Small intestine (tissue), 7 donors: ENCODE results near the gene HADHA. TPM values are rescaled to one million over a fixed set of nuclear protein-coding genes. Genes with fewer than 3 reads are reported as not detected.

Experiments
- DNase-seq, 2 donors: peaks; one replicate each; pipeline versions ENCODE4 v3.0.0 to v3.0.0-alpha.2; 2013
- FAIRE-seq: peaks from 2 replicates; lab custom pipeline; 2012; peaks lifted over from hg19 to GRCh38; lab: Jason Lieb, UNC
- H3K27ac ChIP-seq, 3 donors: one replicate each; pipeline ENCODE4 v1.5.1; 2013; ENCODE audit warnings: low read length in 2 of 3, mild to moderate bottlenecking in 2 of 3, control low read depth in 1 of 3, inconsistent platforms in 1 of 3, low read depth in 1 of 3, moderate library complexity in 1 of 3
- H3K27me3 ChIP-seq, 3 donors: one replicate each; pipeline ENCODE4 v1.6.1; 2013; ENCODE audit warnings: low read length in 3 of 3, inconsistent platforms in 1 of 3; ENCODE audit not compliant: control insufficient read depth in 3 of 3, insufficient read depth in 3 of 3
- H3K36me3 ChIP-seq, 3 donors: one replicate each; pipeline ENCODE4 v1.6.1; 2013; ENCODE audit warnings: low read length in 3 of 3, inconsistent platforms in 1 of 3, low read depth in 1 of 3, mild to moderate bottlenecking in 1 of 3, moderate library complexity in 1 of 3; ENCODE audit not compliant: control insufficient read depth in 3 of 3, insufficient read depth in 2 of 3
- H3K4me1 ChIP-seq, 3 donors: one replicate each; pipeline ENCODE4 v1.6.1; 2013; ENCODE audit warnings: low read length in 2 of 3, inconsistent platforms in 1 of 3, low read depth in 1 of 3, mild to moderate bottlenecking in 1 of 3, moderate library complexity in 1 of 3; ENCODE audit not compliant: control insufficient read depth in 3 of 3, insufficient read depth in 2 of 3
- H3K4me3 ChIP-seq, 3 donors: one replicate each; pipeline ENCODE4 v1.5.1; 2013; ENCODE audit warnings: low read length in 3 of 3, control low read depth in 1 of 3, inconsistent platforms in 1 of 3, low read depth in 1 of 3, mild to moderate bottlenecking in 1 of 3, moderate library complexity in 1 of 3
- H3K9me3 ChIP-seq, 2 donors: one replicate each; pipeline ENCODE4 v1.6.1; 2013; ENCODE audit warnings: low read depth in 1 of 2, low read length in 1 of 2; ENCODE audit not compliant: control insufficient read depth in 2 of 2, insufficient read depth in 1 of 2
- WGBS, 3 donors: extraction: QIAGEN DNeasy Blood & Tissue Kit; methylation state at CpG; one replicate each; pipeline ENCODE4 v1.1.7; 2013; 5-methylcytosine and 5-hydroxymethylcytosine counted together
- polyA plus RNA-seq, 4 donors: library from polyadenylated mRNA; stranded (reverse) in 3 of 4; unstranded in 1 of 4; fragments of 200-250 nt in 3 of 4; fragments of 120-200 nt in 1 of 4; gene quantifications; one replicate each; pipeline versions ENCODE4 v1.2.1 to v1.2.3, GENCODE V29; 2013
- donor health status: healthy with polysubstance abuse.
- donor health status: control.
- donor health status: control.
- donor health status: Bipolar disorder and iron deficiency.
- donor health status: healthy.

Gene HADHA
- polyA plus RNA-seq, 4 donors: 145 to 217 (median 189) TPM

DNA sequence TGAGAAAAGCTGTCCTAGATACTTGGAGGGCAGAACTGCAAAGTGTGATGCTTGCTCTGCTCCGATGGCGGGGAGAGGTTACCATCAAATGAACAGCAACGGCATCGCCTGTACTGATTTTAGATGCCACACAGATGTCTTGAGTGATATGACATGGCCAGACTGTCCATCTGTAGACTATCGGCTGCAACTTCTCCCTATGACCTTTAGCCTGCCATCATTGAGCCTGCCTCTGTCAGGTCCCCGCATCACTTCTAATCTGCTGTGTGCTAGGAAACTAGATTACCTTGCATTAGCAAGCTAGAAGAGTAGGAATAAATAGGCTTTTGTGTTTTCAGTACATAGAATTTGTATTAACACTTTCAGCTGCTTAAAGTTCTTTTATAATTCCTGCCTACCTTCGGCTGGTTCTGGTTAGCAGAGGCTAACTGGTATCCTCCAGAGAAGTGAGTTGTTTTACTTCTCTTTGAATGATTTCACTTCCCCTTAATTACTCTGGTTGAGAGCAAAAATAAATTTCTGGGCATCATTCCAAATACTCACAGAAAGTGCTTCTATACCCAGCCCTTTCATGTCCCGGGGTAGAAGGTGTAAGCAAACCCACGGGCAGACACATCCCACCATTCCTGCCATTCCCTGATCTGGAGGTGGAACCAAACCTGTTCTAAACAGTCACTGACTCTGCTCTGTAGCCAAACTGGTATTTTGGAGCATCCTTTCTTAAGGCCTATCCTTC, 47.6 kb downstream of the HADHA start:
- no peaks in the 10 kb centered on the region for H3K9me3 ChIP-seq
- 82 to 91% (median 89%) methylated on average over 9 of the region's 9 CpGs for WGBS, 3 donors
- no peaks in the 10 kb centered on the region for H3K4me1 ChIP-seq
- no peaks in the 10 kb centered on the region for H3K27me3 ChIP-seq
- FAIRE-seq: no peak
- DNase-seq: no peak
- peaks cover 28 to 60% (median 53%) of the 10 kb centered on the region in 3 donors for H3K36me3 ChIP-seq
- no peak overlapping the region for H3K4me3 ChIP-seq
- no peak overlapping the region for H3K27ac ChIP-seq

DNA sequence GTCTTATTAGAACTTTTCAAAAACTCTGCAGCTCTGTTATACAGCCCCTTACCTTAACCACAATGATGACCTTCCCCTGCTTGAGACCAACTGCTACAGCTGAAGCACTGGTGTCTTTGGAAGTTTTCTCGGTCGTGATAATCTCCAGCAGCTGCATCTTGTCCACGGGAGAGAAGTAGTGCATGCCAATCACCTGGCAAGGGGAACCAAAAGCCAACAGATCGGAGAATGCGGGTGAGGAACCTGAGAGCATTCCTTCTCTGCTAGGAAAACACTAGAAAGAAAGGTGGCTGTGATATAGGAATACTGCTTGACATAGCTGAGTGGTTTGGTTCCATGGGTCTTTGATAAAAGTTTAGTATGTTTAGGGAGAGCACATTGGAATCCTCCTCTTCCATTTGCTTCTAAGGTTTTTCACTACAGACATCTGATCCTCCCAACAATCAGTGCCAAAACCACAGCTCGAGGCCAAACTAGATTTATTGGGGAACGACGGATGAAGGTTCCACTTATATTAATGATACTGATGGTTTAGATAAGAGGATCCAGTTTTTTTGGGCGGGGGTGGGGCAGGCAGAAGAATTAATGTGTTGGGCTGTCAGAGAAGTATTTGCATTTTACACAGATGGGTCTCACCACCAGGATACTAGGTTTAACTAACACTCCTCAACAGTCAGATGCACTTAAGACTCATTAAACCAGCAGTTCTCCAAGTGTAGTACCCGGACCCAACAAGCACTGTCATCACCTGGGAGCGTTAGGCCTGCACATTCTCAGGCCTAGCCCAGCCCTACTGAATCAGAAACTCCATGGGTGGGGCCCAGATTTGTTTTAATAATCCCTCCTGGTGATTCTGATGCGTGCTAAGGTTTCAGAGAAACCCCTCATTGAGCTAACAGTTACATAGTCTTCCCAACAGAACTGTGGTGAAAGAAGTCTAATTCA, 49.1 kb downstream of the HADHA start:
- FAIRE-seq: no peak
- H3K4me3 ChIP-seq: no peak overlapping the region
- H3K36me3 ChIP-seq: peaks cover 31 to 71% (median 54%) of the 10 kb centered on the region in 3 donors
- no peak overlapping the region for H3K27ac ChIP-seq
- no peaks in the 10 kb centered on the region for H3K4me1 ChIP-seq
- no peak for DNase-seq
- no peaks in the 10 kb centered on the region for H3K9me3 ChIP-seq
- H3K27me3 ChIP-seq: no peaks in the 10 kb centered on the region
- WGBS, 3 donors: 77 to 84% (median 80%) methylated on average over 12 of the region's 12 CpGs

DNA sequence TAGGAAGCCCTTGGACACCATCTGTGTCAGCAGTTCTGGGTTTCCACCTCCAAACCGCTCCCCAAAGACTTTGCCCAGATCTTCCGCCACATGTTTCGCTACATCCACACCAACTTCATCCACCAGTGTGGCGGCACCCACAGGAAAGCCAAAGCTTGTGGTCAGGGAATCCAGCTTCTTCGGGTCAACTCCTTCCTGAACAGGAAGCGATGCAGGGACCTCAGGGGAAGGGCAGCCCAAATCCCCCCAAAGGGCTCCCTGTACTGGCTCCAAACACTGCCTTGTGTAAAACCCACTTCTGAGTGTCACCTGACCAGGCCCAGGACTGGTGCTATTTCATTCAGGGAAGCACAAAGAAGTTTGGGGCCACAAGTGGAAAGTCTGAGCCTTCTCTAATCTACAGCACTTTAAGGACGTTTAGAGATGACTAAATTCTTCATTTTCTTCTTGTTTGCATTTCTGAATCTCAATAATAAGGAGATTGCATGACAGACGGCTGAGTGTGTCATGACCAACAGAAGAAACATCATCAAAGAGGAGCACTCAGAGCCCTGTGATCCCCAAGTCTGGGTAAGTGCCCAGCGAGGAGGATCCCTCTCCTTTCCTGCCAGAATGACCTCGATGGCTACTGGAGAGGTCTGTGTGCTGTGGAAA, 50.7 kb downstream of the HADHA start:
- no peaks in the 10 kb centered on the region for H3K9me3 ChIP-seq
- FAIRE-seq (no peak), DNase-seq (peak in 1 of 2 donors; percentile 22)
- WGBS, 3 donors: 87 to 89% (median 87%) methylated on average over 10 of the region's 10 CpGs
- H3K27ac ChIP-seq: no peak overlapping the region
- H3K27me3 ChIP-seq: no peaks in the 10 kb centered on the region
- no peak overlapping the region for H3K4me3 ChIP-seq
- H3K4me1 ChIP-seq: no peaks in the 10 kb centered on the region
- H3K36me3 ChIP-seq: peaks cover 26 to 75% (median 45%) of the 10 kb centered on the region in 3 donors

DNA sequence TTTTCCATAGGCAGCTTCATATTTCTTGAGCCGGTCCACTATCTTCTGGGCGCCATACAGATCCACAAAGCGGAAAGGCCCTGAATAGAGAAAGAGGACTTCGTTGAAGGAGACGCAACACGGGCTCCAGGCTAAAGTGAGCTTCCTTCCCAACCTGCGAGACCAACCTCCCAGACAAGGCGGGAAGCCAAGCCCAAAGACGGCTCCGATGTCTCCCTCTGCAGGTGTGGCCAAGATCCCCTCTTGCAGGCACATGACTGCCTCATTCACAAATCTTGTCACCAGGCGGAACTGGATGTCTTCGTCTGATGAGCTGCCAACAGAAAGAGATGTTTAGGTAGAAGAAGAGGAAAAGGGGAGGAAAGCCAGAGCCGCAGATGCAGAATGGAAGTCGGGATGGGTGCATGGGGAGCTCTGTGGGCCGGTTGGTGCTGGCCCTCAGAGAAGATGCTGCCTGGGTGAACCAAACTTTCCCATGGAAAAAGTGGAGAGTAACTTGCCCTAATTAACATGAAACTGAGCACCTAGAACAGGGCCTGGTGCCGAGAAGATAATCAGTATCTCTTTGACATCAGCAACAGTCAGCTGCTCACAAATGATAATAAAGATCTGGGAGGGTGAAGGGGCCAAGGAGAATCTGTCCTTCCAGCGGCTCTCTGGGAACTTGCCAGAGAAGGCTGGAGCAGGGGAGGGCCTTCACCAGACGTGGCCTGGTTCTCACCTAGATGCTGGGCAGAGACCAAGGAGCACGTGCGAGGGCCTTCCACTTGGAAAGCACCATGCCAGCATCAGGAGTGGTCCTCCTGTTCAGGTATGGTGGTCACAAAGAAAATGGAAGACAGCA, 52.9 kb downstream of the HADHA start:
- no peak for FAIRE-seq
- Histone ChIP-seq H3K4me1 (no peaks in the 10 kb centered on the region), H3K36me3 (peaks cover 26 to 75% (median 28%) of the 10 kb centered on the region in 3 donors), H3K9me3 (no peaks in the 10 kb centered on the region), H3K4me3 (no peak overlapping the region), H3K27me3 (no peaks in the 10 kb centered on the region), H3K27ac (no peak overlapping the region)
- WGBS, 3 donors: 85 to 87% (median 86%) methylated on average over 20 of the region's 20 CpGs
- DNase-seq: no peak

DNA sequence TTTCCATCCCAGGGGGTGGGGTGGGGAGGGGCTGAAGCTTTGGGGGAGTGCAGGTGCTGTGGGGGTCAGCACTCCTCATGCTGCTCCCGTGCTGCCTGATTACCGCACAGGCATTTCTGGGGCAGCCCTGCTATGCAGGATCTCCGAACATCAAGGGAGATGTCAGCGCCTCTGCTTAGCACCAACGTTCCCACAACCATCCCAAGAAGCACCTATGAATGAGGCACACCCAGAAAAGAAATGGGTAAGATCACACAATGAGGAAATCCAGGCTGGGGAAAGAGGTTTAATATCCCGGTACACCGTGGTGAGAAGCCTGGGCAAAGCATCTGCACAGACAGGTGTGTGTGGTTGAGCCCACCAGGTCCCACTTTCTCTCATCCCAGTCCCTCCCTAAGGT, 54.1 kb downstream of the HADHA start:
- DNase-seq (no peak), FAIRE-seq (no peak)
- Histone ChIP-seq H3K4me3 (no peak overlapping the region), H3K27me3 (peaks cover 0 to 4% (median 0%) of the 10 kb centered on the region in 3 donors), H3K4me1 (no peaks in the 10 kb centered on the region), H3K36me3 (peaks cover 23 to 69% (median 24%) of the 10 kb centered on the region in 3 donors), H3K9me3 (no peaks in the 10 kb centered on the region), H3K27ac (no peak overlapping the region)
- WGBS, 3 donors: 80 to 91% (median 84%) methylated on average over 7 of the region's 7 CpGs

DNA sequence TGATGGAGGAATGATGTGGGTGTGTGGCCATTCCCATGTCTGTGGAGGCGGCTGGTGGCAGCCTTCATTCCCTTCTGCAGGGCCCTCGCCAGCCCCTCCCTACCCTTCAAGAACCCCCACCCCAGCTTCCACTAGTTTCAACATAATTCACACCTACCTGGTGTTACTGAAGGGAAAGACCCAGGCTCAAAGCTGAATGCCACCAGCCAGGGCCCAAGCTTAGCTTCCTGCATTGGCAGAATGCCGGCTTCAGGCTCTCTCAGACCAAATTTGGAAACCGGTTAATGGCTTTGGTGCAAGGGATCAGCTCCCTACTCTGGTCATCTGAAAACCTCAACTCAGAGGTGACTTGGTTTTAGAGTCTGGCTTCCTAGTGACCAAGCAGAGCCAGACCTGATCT, 54.7 kb downstream of the HADHA start:
- 91 to 93% (median 92%) methylated on average over 4 of the region's 4 CpGs for WGBS, 3 donors
- Histone ChIP-seq H3K4me1 (no peaks in the 10 kb centered on the region), H3K4me3 (no peak overlapping the region), H3K27ac (no peak overlapping the region), H3K27me3 (peaks cover 0 to 7% (median 0%) of the 10 kb centered on the region in 3 donors), H3K9me3 (no peaks in the 10 kb centered on the region), H3K36me3 (peaks cover 17 to 66% (median 18%) of the 10 kb centered on the region in 3 donors)
- no peak for DNase-seq
- FAIRE-seq: no peak

DNA sequence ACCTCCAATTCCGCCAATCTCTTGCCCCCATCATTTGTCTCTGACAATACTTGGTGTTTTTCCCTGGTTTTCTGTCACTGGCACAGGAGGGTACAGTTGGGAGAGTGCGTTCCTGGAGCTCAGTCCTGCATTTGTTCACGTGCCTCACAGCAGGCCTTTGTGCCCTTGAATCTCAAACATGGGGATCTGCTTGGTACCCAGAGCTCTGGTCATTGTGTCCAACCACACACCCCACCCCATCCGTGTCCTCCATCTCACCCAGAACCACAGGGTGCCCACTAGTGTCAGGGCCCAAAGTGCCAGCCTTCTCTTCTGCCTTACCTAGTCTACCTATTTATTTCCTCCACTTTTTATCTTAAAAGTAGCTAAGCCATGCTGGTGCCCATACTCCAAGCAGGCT, 55.3 kb downstream of the HADHA start:
- no peak overlapping the region for H3K4me3 ChIP-seq
- DNase-seq (no peak), FAIRE-seq (no peak)
- H3K27me3 ChIP-seq: peaks cover 0 to 8% (median 0%) of the 10 kb centered on the region in 3 donors
- H3K27ac ChIP-seq: no peak overlapping the region
- H3K4me1 ChIP-seq: peaks cover 0 to 3% (median 0%) of the 10 kb centered on the region in 3 donors
- WGBS, 3 donors: 81 to 90% (median 88%) methylated on average over 4 of the region's 4 CpGs
- H3K9me3 ChIP-seq: no peaks in the 10 kb centered on the region
- peaks cover 12 to 60% (median 17%) of the 10 kb centered on the region in 3 donors for H3K36me3 ChIP-seq
